ENCODE results near the gene PELI2.

Gene PELI2

GRCh38 chr14:56117765-56118610 is at the start of gene PELI2:
Gene PELI2, plus strand, starts transcription at chr14:56118411. Its CDS starts 250 bp downstream, at chr14:56118661.
- FAIRE-seq (no peak), DNase-seq (ENCODE audit: insufficient read length, low spot score) (peak; percentile 66)

GRCh38 chr14:56073799-56074198 is 44.4 kb upstream of the PELI2 start:
- no peak for FAIRE-seq
- no peak for DNase-seq (ENCODE audit: insufficient read length, low spot score)

- FAIRE-seq: no peak
- no peak for DNase-seq (ENCODE audit: insufficient read length, low spot score)
Observed at GRCh38 chr14:56075301-56075700, 42.9 kb upstream of the PELI2 start.

GRCh38 chr14:56081139-56081538 is 37.1 kb upstream of the PELI2 start:
- DNase-seq (ENCODE audit: insufficient read length, low spot score): no peak
- FAIRE-seq: no peak

GRCh38 chr14:56082880-56083279 is 35.3 kb upstream of the PELI2 start:
- DNase-seq (ENCODE audit: insufficient read length, low spot score) (no peak), FAIRE-seq (no peak)

GRCh38 chr14:56085471-56085870 is 32.7 kb upstream of the PELI2 start:
- FAIRE-seq: no peak
- DNase-seq (ENCODE audit: insufficient read length, low spot score): no peak

- DNase-seq (ENCODE audit: insufficient read length, low spot score) (no peak), FAIRE-seq (no peak)
Observed at GRCh38 chr14:56087671-56088471, 30.3 kb upstream of the PELI2 start.

- DNase-seq (ENCODE audit: insufficient read length, low spot score) (no peak), FAIRE-seq (no peak)
Observed at GRCh38 chr14:56088941-56089340, 29.3 kb upstream of the PELI2 start.

- no peak for DNase-seq (ENCODE audit: insufficient read length, low spot score)
- no peak for FAIRE-seq
Observed at GRCh38 chr14:56092763-56093162, 25.4 kb upstream of the PELI2 start.

- FAIRE-seq (no peak), DNase-seq (ENCODE audit: insufficient read length, low spot score) (no peak)
Observed at GRCh38 chr14:56094076-56094475, 24.1 kb upstream of the PELI2 start.

- FAIRE-seq (no peak), DNase-seq (ENCODE audit: insufficient read length, low spot score) (no peak)
Observed at GRCh38 chr14:56098021-56098420, 20.2 kb upstream of the PELI2 start.

- DNase-seq (ENCODE audit: insufficient read length, low spot score) (no peak), FAIRE-seq (no peak)
Observed at GRCh38 chr14:56099081-56099797, 19.0 kb upstream of the PELI2 start.

- DNase-seq (ENCODE audit: insufficient read length, low spot score): no peak
- no peak for FAIRE-seq
Observed at GRCh38 chr14:56100556-56100955, 17.7 kb upstream of the PELI2 start.

GRCh38 chr14:56102941-56103340 is 15.3 kb upstream of the PELI2 start:
- no peak for FAIRE-seq
- DNase-seq (ENCODE audit: insufficient read length, low spot score): no peak

GRCh38 chr14:56107615-56108014 is 10.6 kb upstream of the PELI2 start:
- DNase-seq (ENCODE audit: insufficient read length, low spot score) (no peak), FAIRE-seq (no peak)

- DNase-seq (ENCODE audit: insufficient read length, low spot score) (no peak), FAIRE-seq (no peak)
Observed at GRCh38 chr14:56108057-56108456, 10.2 kb upstream of the PELI2 start.

- FAIRE-seq (no peak), DNase-seq (ENCODE audit: insufficient read length, low spot score) (no peak)
Observed at GRCh38 chr14:56112781-56113180, 5.4 kb upstream of the PELI2 start.

GRCh38 chr14:56115334-56115870 is 2.8 kb upstream of the PELI2 start:
- FAIRE-seq: no peak
- no peak for DNase-seq (ENCODE audit: insufficient read length, low spot score)

GRCh38 chr14:56115976-56116893 is 2.0 kb upstream of the PELI2 start:
- FAIRE-seq: no peak
- DNase-seq (ENCODE audit: insufficient read length, low spot score): no peak

GRCh38 chr14:56118611-56119181 is 485 bp downstream of the PELI2 start:
- DNase-seq (ENCODE audit: insufficient read length, low spot score): peak; percentile 16
- FAIRE-seq: no peak

All from GM19239 (cell line).